Renal cortex interstitium (tissue), 11 donors: ENCODE results near the gene EMP1. TPM values are rescaled to one million over a fixed set of nuclear protein-coding genes. Genes with fewer than 3 reads are reported as not detected.

Source experiments
- DNase-seq, 11 donors: peaks; one replicate each; pipeline ENCODE4 v3.0.0-alpha.2; 2013; ENCODE audit warnings: low read depth in 9 of 11, low spot score in 4 of 11; ENCODE audit errors: extremely low read depth in 1 of 11
- polyA plus RNA-seq, 3 donors: library from polyadenylated mRNA; unstranded; fragments of 120-200 nt; gene quantifications; one replicate each; pipeline ENCODE4 v1.2.1, GENCODE V29; 2013; ENCODE audit not compliant: insufficient read length in 3 of 3

Gene EMP1
- polyA plus RNA-seq, 3 donors = 105 to 117 (median 114) TPM

- DNase-seq = no peak
These were observed 6.3 kb upstream of the EMP1 start for GRCh38 chr12:13190275-13190674.

DNA sequence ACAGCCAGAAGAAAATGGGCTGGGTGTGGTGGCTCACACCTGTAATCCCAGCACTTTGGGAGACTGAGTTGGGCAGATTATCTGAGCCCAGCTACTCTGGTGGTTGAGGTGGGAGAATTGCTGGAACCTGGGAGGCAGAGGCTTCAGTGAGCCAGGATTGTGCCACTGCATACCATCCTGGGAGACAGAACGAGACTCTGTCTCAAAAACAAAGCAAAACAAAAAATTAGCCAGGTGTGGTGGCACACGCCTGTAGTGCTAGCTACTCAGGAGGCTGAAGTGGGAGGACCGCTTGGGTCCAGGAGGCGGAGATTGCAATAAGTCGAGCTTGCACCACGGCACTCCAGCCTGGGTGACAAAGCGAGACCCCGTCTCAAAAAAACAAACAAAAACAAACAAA, 3.8 kb upstream of the EMP1 start:
- no peak for DNase-seq

- no peak for DNase-seq
These were observed 2.9 kb upstream of the EMP1 start for GRCh38 chr12:13193505-13194231.

DNA sequence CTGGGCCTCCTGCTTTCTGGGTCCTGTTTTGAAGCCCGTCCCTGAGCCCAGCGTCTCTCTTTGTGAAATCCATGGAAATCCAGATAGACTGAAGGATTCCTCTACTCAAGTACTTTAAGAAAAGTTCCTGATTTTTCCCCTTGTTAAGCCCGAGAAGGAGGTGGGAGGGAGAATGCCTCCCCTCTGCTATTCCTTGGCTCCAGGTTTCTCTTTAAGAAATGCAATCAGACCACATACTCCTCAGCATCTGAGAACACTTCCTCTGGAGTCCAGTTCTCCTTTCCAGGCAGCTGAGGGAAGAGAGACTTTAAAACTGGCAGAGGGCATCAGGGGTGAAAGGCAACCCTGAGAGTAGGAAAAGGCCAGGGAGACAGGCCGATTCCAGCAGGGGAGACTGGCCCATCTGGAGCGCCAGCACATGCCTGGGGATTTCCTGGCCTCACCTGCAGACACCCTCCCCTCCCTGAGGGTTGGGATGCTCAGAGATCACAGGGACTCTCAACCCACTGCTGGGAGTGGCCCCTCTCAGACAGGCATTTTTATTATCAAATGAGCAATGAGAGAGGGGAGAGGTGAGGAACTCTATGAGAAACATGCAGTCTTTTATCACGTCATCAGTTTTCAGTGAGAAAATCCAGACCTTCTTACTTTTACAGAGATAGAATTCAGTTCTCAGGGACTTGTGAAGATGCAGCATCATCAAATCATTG, 2.0 kb upstream of the EMP1 start:
- DNase-seq = no peak

GRCh38 chr12:13195250-13195649, 1.3 kb upstream of the EMP1 start:
- no peak for DNase-seq

DNA sequence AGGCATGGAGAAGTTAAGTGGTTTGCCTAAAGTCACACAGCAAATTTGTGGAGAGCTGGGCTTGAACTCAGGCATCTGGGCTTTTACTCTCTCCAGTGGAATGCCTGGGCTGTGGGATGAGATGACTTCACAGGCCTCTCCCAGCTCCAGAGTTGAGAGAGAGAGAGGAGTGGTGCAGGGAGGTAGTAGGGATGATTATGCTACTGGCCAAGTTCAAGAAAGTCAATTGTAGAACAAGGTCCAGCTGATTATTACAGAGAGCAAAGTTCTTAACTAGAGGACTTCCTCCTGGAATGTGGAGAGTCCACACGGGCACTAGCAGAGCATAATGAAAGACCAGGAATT, 769 bp upstream of the EMP1 start:
- DNase-seq = no peak

GRCh38 chr12:13197032-13197431, 506 bp downstream of the EMP1 start:
- no peak for DNase-seq

- DNase-seq = no peak
These were observed 1.1 kb downstream of the EMP1 start for GRCh38 chr12:13197526-13198143.

DNA sequence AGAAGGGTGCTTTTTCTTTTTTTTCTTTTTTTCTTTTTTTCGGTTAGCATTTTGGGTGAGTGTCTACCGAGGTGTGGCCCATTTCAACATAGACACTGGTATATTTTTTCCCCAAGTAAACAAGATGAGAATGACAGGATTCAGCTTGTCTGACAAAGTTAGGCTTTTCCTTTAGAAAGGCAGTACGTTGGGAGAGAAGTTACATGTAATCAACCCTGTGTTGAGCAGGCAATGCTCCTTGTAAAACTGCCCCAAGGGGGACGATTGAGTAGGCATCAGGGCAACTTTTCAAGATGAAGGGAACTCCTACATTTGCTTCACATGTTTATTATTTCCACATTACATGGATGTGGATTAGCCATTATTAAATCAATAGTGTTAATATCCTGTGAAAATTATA, 1.7 kb downstream of the EMP1 start:
- DNase-seq = no peak

- no peak for DNase-seq
These were observed 2.4 kb downstream of the EMP1 start for GRCh38 chr12:13198876-13199275.

GRCh38 chr12:13199592-13199991, 3.1 kb downstream of the EMP1 start:
- no peak for DNase-seq

GRCh38 chr12:13200841-13201240, 4.3 kb downstream of the EMP1 start:
- no peak for DNase-seq

- DNase-seq = no peak
These were observed 6.8 kb downstream of the EMP1 start for GRCh38 chr12:13203034-13203922.

- DNase-seq = no peak
These were observed 7.9 kb downstream of the EMP1 start for GRCh38 chr12:13204428-13204827.

- DNase-seq = no peak
These were observed 9.5 kb downstream of the EMP1 start for GRCh38 chr12:13205809-13206559.

GRCh38 chr12:13206560-13206897, 10.0 kb downstream of the EMP1 start:
- DNase-seq = no peak

DNA sequence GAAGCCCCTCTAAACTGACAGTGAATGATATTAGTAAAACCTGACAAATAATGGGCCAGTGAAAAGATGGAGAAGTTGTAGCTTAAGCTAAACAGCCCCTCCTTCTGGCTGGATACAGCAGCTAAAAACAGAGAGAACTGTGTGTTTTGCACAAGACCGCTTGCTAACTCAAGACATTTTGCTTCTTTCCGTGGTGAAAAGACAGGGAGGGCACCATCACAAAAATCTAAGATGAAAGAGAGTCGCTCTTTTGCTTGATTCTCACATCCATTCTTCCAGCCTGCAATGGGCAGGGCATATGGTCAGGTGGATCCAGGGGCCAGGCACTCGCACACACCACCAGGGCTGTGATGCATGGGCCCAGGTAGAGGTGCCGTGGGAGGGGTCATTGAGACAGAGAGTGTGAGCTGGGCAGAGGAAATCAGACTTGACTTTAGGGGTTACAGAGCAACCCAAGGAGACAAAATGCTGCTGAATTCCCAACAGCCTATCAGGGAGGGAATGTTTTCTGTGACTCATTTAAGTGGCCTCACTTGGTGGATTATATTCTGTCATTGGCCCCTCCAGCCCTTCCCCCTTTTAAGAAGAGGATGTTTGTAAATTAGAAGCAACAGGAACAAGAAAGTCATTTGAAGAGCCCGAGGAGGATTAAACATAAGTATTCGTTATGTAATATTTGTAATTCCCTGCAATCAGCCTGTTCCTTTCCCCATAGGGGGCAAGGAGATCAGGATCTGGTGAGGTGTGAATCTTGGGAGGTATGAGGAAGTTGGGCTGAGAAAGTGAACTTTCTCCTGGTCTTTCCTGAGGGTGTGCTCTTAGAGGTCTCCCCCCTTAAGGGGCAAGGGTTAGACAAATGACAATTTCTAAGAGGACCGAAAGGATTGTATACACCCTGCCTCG, 12.3 kb downstream of the EMP1 start:
- no peak for DNase-seq
